ENCODE measurements around the gene ANO2. TPM values are rescaled to one million over a fixed set of nuclear protein-coding genes. Genes with fewer than 3 reads are reported as not detected.

The ANO2 gene
- total and polyA plus RNA-seq, 2 experiments from 2014 or later, result 2.3 to 4.6 TPM

DNA sequence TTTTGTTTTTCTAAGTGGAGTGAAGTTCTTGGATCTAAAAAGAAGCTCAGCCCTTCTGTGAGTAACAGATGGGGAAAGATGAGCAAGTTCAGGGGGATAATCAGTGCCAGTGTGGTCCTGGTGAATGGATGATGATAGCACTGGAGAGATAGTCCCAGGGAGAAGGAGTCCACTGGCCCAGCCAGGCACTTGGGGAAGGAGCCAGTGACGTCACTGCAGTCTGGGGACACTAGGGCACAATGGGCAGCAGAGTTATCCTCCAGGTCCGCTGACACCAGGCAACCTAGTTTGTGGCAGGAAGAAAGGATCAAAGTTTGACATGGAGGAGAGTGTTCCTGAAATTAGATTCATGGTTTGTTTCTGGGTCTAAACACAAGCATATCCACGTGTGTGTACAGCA lies 411.7 kb downstream of the ANO2 start (continued):
- TF ChIP-seq REST (IDR thresholded peaks at IDR 0.05; ENCODE audit: unreplicated experiment), result no peak
- TF ChIP-seq STAT1 (IDR thresholded peaks at IDR 0.05; ENCODE audit: unreplicated experiment), result no peak
- no peak for TF ChIP-seq CTCF (conservative IDR thresholded peaks at IDR 0.05; ENCODE audit: low read depth in 2 of 2)
- TF ChIP-seq ZNF114 (CRISPR knock-in tag; IDR thresholded peaks at IDR 0.05), result no peak
- no peak for TF ChIP-seq CREB1 (CRISPR knock-in tag; IDR thresholded peaks at IDR 0.05; ENCODE audit: low read depth)

DNA sequence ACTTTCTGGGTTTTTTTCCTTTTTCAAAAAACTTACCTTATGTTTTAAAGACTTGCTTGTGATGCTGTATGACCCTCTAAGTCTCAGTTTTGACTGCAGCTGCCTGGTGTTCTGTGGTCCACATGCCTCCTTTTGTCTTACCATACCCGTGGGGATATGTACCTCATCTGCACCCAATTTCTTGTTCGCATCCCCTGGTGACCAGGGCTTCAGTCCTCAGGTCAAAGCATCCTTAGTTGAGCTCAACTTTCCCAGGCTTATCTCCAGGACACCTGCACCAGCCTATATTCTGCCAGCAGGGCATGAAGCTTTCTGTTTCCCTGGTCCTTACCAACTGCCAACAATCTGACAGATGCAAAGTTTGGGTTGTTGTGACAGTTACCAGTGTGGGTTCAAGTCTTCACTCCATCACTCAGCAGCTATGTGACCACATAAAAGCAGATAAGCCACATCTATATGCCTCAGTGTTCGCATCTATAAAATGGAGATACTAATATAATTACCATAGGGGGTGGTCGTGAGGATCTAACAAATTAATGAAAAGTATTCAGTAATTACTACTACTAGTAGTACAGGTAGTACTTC lies 419.2 kb downstream of the ANO2 start:
- DNase-seq (ENCODE audit: low spot score), result no peak
- TF ChIP-seq CREB1 (CRISPR knock-in tag; IDR thresholded peaks at IDR 0.05; ENCODE audit: low read depth) (no peak), ZNF114 (CRISPR knock-in tag; IDR thresholded peaks at IDR 0.05) (no peak), POLR2AphosphoS5 (IDR thresholded peaks at IDR 0.05; ENCODE audit: low read depth) (no peak), JUNB (IDR thresholded peaks at IDR 0.05; ENCODE audit: unreplicated experiment) (no peak), NANOG (IDR thresholded peaks at IDR 0.05; ENCODE audit: borderline replicate concordance) (no peak), EZH2 (IDR thresholded peaks at IDR 0.05; ENCODE audit: low read depth, unreplicated experiment) (no peak), ZNF331 (CRISPR knock-in tag; IDR thresholded peaks at IDR 0.05; ENCODE audit: low read depth) (no peak), CTCF (conservative IDR thresholded peaks at IDR 0.05; ENCODE audit: low read depth in 2 of 2) (no peak)
- TF ChIP-seq, protein P1, sequence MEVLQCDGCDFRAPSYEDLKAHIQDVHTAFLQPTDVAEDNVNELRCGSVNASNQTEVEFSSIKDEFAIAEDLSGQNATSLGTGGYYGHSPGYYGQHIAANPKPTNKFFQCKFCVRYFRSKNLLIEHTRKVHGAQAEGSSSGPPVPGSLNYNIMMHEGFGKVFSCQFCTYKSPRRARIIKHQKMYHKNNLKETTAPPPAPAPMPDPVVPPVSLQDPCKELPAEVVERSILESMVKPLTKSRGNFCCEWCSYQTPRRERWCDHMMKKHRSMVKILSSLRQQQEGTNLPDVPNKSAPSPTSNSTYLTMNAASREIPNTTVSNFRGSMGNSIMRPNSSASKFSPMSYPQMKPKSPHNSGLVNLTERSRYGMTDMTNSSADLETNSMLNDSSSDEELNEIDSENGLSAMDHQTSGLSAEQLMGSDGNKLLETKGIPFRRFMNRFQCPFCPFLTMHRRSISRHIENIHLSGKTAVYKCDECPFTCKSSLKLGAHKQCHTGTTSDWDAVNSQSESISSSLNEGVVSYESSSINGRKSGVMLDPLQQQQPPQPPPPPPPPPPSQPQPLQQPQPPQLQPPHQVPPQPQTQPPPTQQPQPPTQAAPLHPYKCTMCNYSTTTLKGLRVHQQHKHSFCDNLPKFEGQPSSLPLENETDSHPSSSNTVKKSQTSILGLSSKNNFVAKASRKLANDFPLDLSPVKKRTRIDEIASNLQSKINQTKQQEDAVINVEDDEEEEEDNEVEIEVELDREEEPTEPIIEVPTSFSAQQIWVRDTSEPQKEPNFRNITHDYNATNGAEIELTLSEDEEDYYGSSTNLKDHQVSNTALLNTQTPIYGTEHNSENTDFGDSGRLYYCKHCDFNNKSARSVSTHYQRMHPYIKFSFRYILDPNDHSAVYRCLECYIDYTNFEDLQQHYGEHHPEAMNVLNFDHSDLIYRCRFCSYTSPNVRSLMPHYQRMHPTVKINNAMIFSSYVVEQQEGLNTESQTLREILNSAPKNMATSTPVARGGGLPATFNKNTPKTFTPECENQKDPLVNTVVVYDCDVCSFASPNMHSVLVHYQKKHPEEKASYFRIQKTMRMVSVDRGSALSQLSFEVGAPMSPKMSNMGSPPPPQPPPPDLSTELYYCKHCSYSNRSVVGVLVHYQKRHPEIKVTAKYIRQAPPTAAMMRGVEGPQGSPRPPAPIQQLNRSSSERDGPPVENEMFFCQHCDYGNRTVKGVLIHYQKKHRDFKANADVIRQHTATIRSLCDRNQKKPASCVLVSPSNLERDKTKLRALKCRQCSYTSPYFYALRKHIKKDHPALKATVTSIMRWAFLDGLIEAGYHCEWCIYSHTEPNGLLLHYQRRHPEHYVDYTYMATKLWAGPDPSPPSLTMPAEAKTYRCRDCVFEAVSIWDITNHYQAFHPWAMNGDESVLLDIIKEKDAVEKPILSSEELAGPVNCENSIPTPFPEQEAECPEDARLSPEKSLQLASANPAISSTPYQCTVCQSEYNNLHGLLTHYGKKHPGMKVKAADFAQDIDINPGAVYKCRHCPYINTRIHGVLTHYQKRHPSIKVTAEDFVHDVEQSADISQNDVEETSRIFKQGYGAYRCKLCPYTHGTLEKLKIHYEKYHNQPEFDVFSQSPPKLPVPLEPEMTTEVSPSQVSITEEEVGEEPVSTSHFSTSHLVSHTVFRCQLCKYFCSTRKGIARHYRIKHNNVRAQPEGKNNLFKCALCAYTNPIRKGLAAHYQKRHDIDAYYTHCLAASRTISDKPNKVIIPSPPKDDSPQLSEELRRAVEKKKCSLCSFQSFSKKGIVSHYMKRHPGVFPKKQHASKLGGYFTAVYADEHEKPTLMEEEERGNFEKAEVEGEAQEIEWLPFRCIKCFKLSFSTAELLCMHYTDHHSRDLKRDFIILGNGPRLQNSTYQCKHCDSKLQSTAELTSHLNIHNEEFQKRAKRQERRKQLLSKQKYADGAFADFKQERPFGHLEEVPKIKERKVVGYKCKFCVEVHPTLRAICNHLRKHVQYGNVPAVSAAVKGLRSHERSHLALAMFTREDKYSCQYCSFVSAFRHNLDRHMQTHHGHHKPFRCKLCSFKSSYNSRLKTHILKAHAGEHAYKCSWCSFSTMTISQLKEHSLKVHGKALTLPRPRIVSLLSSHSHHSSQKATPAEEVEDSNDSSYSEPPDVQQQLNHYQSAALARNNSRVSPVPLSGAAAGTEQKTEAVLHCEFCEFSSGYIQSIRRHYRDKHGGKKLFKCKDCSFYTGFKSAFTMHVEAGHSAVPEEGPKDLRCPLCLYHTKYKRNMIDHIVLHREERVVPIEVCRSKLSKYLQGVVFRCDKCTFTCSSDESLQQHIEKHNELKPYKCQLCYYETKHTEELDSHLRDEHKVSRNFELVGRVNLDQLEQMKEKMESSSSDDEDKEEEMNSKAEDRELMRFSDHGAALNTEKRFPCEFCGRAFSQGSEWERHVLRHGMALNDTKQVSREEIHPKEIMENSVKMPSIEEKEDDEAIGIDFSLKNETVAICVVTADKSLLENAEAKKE (CRISPR knock-in tag; IDR thresholded peaks at IDR 0.05), result no peak

More for the DNA sequence above, 419.2 kb downstream of the ANO2 start:
- Mint-ChIP-seq H3K36me3 (ENCODE audit: low read depth) (no peaks in the 10 kb centered on the region), H3K4me1 (no peaks in the 10 kb centered on the region), H3K9me3 (no peaks in the 10 kb centered on the region), H3K27ac (no peak overlapping the region), H3K27me3 (ENCODE audit: insufficient read depth, low read depth, poor library complexity) (peaks cover 3% of the 10 kb centered on the region), H3K4me3 (no peak overlapping the region)
- no peaks in the 10 kb centered on the region for H3K9me2 ChIP-seq (ENCODE audit: insufficient read depth)
- H3K79me2 ChIP-seq (replicated peaks; ENCODE audit: insufficient read depth), result no peaks in the 10 kb centered on the region
- no peaks in the 10 kb centered on the region for H3F3A ChIP-seq (replicated peaks; ENCODE audit: low read depth)
- no peak overlapping the region for H3K4me2 ChIP-seq
- H3K36me3 ChIP-seq (ENCODE audit: insufficient read depth), result no peaks in the 10 kb centered on the region
- no peak for ATAC-seq
- no peaks in the 10 kb centered on the region for H3K27me3 ChIP-seq (ENCODE audit: insufficient read depth)
- H3K4me1 ChIP-seq (ENCODE audit: insufficient read depth), result no peaks in the 10 kb centered on the region
- H3K4me3 ChIP-seq, result no peak overlapping the region
- H4K20me1 ChIP-seq (replicated peaks; ENCODE audit: insufficient read depth), result no peaks in the 10 kb centered on the region
- no peak overlapping the region for H3K27ac ChIP-seq (ENCODE audit: low read depth)
- no peak overlapping the region for H2AFZ ChIP-seq

Data from GM23338 (cell line).